ENCODE data around the gene NAP1L1. TPM values are rescaled to one million over a fixed set of nuclear protein-coding genes. Genes with fewer than 3 reads are reported as not detected.
A peak's percentile ranks its signal among the peaks of the same experiment; 100 is the strongest.

NAP1L1 gene
- total and polyA plus RNA-seq, 2 experiments from 2014 or later, result 658 to 996 TPM

DNA sequence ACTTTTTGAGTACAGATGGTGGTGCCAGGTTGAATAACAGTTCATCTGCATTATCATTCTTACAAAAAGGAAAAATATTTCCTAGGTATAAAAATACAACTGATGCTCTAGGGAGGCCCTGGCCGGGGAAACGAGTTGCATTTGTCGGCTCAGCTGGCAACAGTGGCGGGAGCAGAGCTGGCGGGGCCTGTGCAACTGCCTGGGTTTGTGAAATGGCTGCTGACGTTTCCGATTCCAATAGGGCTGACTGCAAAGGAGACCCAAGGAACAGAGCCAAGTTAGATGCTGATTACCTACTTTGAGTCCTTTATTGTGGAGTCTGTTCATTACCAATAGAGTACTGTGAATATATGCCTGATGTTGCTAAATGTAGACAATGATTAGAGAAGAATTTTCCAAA, 27.2 kb downstream of the NAP1L1 start:
- Histone ChIP-seq H2AFZ (no peak overlapping the region), H3K9me2 (ENCODE audit: insufficient read depth) (no peaks in the 10 kb centered on the region), H3K36me3 (ENCODE audit: insufficient read depth) (peaks cover 44% of the 10 kb centered on the region), H3F3A (replicated peaks; ENCODE audit: low read depth) (no peaks in the 10 kb centered on the region), H4K20me1 (replicated peaks; ENCODE audit: insufficient read depth) (peaks cover 22% of the 10 kb centered on the region), H3K27ac (ENCODE audit: low read depth) (peak overlapping the region; percentile 74), H3K4me3 (no peak overlapping the region), H3K4me1 (ENCODE audit: insufficient read depth) (peaks cover 20% of the 10 kb centered on the region), H3K79me2 (replicated peaks; ENCODE audit: insufficient read depth) (peaks cover 57% of the 10 kb centered on the region), H3K27me3 (ENCODE audit: insufficient read depth) (no peaks in the 10 kb centered on the region), H3K4me2 (no peak overlapping the region)
- no peak overlapping the region for H3K4me3 Mint-ChIP-seq
- no peaks in the 10 kb centered on the region for H3K27me3 Mint-ChIP-seq (ENCODE audit: insufficient read depth, low read depth, poor library complexity)
- TF ChIP-seq ZNF331 (CRISPR knock-in tag; IDR thresholded peaks at IDR 0.05; ENCODE audit: low read depth) (no peak), JUNB (IDR thresholded peaks at IDR 0.05; ENCODE audit: unreplicated experiment) (no peak), ZNF114 (CRISPR knock-in tag; IDR thresholded peaks at IDR 0.05) (no peak), EZH2phosphoT487 (IDR thresholded peaks at IDR 0.05; ENCODE audit: unreplicated experiment) (no peak), POLR2AphosphoS5 (IDR thresholded peaks at IDR 0.05; ENCODE audit: low read depth) (no peak), CREB1 (CRISPR knock-in tag; IDR thresholded peaks at IDR 0.05; ENCODE audit: low read depth) (no peak), EZH2 (IDR thresholded peaks at IDR 0.05; ENCODE audit: low read depth, unreplicated experiment) (no peak), STAT1 (IDR thresholded peaks at IDR 0.05; ENCODE audit: unreplicated experiment) (no peak), NANOG (IDR thresholded peaks at IDR 0.05; ENCODE audit: borderline replicate concordance) (no peak)
- TF ChIP-seq, protein P1, sequence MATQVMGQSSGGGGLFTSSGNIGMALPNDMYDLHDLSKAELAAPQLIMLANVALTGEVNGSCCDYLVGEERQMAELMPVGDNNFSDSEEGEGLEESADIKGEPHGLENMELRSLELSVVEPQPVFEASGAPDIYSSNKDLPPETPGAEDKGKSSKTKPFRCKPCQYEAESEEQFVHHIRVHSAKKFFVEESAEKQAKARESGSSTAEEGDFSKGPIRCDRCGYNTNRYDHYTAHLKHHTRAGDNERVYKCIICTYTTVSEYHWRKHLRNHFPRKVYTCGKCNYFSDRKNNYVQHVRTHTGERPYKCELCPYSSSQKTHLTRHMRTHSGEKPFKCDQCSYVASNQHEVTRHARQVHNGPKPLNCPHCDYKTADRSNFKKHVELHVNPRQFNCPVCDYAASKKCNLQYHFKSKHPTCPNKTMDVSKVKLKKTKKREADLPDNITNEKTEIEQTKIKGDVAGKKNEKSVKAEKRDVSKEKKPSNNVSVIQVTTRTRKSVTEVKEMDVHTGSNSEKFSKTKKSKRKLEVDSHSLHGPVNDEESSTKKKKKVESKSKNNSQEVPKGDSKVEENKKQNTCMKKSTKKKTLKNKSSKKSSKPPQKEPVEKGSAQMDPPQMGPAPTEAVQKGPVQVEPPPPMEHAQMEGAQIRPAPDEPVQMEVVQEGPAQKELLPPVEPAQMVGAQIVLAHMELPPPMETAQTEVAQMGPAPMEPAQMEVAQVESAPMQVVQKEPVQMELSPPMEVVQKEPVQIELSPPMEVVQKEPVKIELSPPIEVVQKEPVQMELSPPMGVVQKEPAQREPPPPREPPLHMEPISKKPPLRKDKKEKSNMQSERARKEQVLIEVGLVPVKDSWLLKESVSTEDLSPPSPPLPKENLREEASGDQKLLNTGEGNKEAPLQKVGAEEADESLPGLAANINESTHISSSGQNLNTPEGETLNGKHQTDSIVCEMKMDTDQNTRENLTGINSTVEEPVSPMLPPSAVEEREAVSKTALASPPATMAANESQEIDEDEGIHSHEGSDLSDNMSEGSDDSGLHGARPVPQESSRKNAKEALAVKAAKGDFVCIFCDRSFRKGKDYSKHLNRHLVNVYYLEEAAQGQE (IDR thresholded peaks at IDR 0.05; ENCODE audit: unreplicated experiment), result no peak
- TF ChIP-seq, protein P2, sequence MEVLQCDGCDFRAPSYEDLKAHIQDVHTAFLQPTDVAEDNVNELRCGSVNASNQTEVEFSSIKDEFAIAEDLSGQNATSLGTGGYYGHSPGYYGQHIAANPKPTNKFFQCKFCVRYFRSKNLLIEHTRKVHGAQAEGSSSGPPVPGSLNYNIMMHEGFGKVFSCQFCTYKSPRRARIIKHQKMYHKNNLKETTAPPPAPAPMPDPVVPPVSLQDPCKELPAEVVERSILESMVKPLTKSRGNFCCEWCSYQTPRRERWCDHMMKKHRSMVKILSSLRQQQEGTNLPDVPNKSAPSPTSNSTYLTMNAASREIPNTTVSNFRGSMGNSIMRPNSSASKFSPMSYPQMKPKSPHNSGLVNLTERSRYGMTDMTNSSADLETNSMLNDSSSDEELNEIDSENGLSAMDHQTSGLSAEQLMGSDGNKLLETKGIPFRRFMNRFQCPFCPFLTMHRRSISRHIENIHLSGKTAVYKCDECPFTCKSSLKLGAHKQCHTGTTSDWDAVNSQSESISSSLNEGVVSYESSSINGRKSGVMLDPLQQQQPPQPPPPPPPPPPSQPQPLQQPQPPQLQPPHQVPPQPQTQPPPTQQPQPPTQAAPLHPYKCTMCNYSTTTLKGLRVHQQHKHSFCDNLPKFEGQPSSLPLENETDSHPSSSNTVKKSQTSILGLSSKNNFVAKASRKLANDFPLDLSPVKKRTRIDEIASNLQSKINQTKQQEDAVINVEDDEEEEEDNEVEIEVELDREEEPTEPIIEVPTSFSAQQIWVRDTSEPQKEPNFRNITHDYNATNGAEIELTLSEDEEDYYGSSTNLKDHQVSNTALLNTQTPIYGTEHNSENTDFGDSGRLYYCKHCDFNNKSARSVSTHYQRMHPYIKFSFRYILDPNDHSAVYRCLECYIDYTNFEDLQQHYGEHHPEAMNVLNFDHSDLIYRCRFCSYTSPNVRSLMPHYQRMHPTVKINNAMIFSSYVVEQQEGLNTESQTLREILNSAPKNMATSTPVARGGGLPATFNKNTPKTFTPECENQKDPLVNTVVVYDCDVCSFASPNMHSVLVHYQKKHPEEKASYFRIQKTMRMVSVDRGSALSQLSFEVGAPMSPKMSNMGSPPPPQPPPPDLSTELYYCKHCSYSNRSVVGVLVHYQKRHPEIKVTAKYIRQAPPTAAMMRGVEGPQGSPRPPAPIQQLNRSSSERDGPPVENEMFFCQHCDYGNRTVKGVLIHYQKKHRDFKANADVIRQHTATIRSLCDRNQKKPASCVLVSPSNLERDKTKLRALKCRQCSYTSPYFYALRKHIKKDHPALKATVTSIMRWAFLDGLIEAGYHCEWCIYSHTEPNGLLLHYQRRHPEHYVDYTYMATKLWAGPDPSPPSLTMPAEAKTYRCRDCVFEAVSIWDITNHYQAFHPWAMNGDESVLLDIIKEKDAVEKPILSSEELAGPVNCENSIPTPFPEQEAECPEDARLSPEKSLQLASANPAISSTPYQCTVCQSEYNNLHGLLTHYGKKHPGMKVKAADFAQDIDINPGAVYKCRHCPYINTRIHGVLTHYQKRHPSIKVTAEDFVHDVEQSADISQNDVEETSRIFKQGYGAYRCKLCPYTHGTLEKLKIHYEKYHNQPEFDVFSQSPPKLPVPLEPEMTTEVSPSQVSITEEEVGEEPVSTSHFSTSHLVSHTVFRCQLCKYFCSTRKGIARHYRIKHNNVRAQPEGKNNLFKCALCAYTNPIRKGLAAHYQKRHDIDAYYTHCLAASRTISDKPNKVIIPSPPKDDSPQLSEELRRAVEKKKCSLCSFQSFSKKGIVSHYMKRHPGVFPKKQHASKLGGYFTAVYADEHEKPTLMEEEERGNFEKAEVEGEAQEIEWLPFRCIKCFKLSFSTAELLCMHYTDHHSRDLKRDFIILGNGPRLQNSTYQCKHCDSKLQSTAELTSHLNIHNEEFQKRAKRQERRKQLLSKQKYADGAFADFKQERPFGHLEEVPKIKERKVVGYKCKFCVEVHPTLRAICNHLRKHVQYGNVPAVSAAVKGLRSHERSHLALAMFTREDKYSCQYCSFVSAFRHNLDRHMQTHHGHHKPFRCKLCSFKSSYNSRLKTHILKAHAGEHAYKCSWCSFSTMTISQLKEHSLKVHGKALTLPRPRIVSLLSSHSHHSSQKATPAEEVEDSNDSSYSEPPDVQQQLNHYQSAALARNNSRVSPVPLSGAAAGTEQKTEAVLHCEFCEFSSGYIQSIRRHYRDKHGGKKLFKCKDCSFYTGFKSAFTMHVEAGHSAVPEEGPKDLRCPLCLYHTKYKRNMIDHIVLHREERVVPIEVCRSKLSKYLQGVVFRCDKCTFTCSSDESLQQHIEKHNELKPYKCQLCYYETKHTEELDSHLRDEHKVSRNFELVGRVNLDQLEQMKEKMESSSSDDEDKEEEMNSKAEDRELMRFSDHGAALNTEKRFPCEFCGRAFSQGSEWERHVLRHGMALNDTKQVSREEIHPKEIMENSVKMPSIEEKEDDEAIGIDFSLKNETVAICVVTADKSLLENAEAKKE (CRISPR knock-in tag; IDR thresholded peaks at IDR 0.05), result no peak
- TF ChIP-seq, protein P3, sequence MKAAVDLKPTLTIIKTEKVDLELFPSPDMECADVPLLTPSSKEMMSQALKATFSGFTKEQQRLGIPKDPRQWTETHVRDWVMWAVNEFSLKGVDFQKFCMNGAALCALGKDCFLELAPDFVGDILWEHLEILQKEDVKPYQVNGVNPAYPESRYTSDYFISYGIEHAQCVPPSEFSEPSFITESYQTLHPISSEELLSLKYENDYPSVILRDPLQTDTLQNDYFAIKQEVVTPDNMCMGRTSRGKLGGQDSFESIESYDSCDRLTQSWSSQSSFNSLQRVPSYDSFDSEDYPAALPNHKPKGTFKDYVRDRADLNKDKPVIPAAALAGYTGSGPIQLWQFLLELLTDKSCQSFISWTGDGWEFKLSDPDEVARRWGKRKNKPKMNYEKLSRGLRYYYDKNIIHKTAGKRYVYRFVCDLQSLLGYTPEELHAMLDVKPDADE (IDR thresholded peaks at IDR 0.05), result no peak
- TF ChIP-seq, protein P4, sequence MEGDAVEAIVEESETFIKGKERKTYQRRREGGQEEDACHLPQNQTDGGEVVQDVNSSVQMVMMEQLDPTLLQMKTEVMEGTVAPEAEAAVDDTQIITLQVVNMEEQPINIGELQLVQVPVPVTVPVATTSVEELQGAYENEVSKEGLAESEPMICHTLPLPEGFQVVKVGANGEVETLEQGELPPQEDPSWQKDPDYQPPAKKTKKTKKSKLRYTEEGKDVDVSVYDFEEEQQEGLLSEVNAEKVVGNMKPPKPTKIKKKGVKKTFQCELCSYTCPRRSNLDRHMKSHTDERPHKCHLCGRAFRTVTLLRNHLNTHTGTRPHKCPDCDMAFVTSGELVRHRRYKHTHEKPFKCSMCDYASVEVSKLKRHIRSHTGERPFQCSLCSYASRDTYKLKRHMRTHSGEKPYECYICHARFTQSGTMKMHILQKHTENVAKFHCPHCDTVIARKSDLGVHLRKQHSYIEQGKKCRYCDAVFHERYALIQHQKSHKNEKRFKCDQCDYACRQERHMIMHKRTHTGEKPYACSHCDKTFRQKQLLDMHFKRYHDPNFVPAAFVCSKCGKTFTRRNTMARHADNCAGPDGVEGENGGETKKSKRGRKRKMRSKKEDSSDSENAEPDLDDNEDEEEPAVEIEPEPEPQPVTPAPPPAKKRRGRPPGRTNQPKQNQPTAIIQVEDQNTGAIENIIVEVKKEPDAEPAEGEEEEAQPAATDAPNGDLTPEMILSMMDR (conservative IDR thresholded peaks at IDR 0.05; ENCODE audit: low read depth in 2 of 2), result no peak
- H3K4me1 Mint-ChIP-seq, result peaks cover 38% of the 10 kb centered on the region
- H3K36me3 Mint-ChIP-seq (ENCODE audit: low read depth), result peaks cover 87% of the 10 kb centered on the region
- ATAC-seq (peak; percentile 47), DNase-seq (ENCODE audit: low spot score) (no peak)
- peak overlapping the region; percentile 60 for H3K27ac Mint-ChIP-seq
- no peaks in the 10 kb centered on the region for H3K9me3 Mint-ChIP-seq
